MCF 10A (cell line): Measurements from ENCODE around the gene ACOT7. TPM values are rescaled to one million over a fixed set of nuclear protein-coding genes. Genes with fewer than 3 reads are reported as not detected.
A peak's percentile ranks its signal among the peaks of the same experiment; 100 is the strongest.

ENCODE experiments used
- BruUV-seq: library from RNA; stranded (reverse); fragments of 400-500 nt; replicated peaks from 2 replicates; lab custom pipeline; 2021; lab: Mats Ljungman, UMichigan
- CTCF ChIA-PET: fragments of 300-600 bp; sonication (Branson Sonifier 250); formaldehyde crosslinking; extraction: SDS; loops from one replicate; lab custom pipeline; 2021; ENCODE audit warnings: antibody characterized with exemption, inconsistent platforms; lab: Yijun Ruan, JAX
- POLR2A ChIA-PET: fragments of 300-600, 350-650 bp; sonication (Branson Sonifier 250); formaldehyde crosslinking; extraction: SDS; loops from one replicate; lab custom pipeline; 2020; ENCODE audit warnings: antibody characterized with exemption, inconsistent platforms; lab: Yijun Ruan, JAX
- DNase-seq: peaks from one replicate; pipeline ENCODE4 v3.0.0-alpha.2; 2018; ENCODE audit not compliant: unreplicated experiment
- H3K27ac Mint-ChIP-seq: one replicate; pipeline ENCODE4 v1.8.0; 2022; ENCODE audit warnings: mild to moderate bottlenecking, low read depth, mixed read lengths; ENCODE audit not compliant: unreplicated experiment
- H3K27me3 Mint-ChIP-seq: one replicate; pipeline ENCODE4 v1.8.0; 2022; ENCODE audit warnings: mixed read lengths; ENCODE audit not compliant: insufficient read depth, unreplicated experiment
- H3K36me3 Mint-ChIP-seq: one replicate; pipeline ENCODE4 v1.8.0; 2022; ENCODE audit warnings: mild to moderate bottlenecking, moderate library complexity, mixed read lengths; ENCODE audit not compliant: insufficient read depth, unreplicated experiment
- H3K4me1 Mint-ChIP-seq: one replicate; pipeline ENCODE4 v1.8.0; 2022; ENCODE audit warnings: mixed read lengths; ENCODE audit not compliant: insufficient read depth, unreplicated experiment
- H3K4me3 Mint-ChIP-seq: one replicate; pipeline ENCODE4 v1.8.0; 2022; ENCODE audit warnings: mild to moderate bottlenecking, moderate library complexity, mixed read lengths; ENCODE audit not compliant: unreplicated experiment
- H3K9me3 Mint-ChIP-seq: one replicate; pipeline ENCODE4 v1.8.0; 2022; ENCODE audit warnings: mixed read lengths; ENCODE audit not compliant: unreplicated experiment
- CTCF ChIP-seq: fragments of 200-600 bp; IDR thresholded peaks from one replicate; pipeline ENCODE4 v1.8.0; 2022; ENCODE audit warnings: antibody characterized with exemption, mild to moderate bottlenecking; ENCODE audit not compliant: unreplicated experiment
- intact Hi-C: fragments of 100-400 bp; cut with micrococcal nuclease; formaldehyde crosslinking; loops from 2 replicates; pipeline ENCODE4 v1.14.1; 2022
- total RNA-seq: library from RNA; stranded (reverse); gene quantifications from 2 replicates; pipeline ENCODE4 v1.2.3, GENCODE V29; 2022

Gene ACOT7
- total RNA-seq, 1 experiment from 2014 or later: 117 TPM

GRCh38 chr1:6300342-6301048 is 93.1 kb downstream of the ACOT7 start:
- intact Hi-C loops: no loop called here
- ChIA-PET POLR2A (interaction anchor here (0.7 to 1.2 kb wide), 3 partner anchors 10 to 102 kb away, joined by 3 to 5 read pairs (median 4); no protein-coding TSS in a partner anchor), CTCF (interaction anchor here (0.6 to 0.8 kb wide), 4 partner anchors 35 to 112 kb away, joined by 3 to 8 read pairs (median 4); no protein-coding TSS in a partner anchor)
- peak overlapping the region; percentile 54 for H3K4me3 Mint-ChIP-seq
- H3K36me3 Mint-ChIP-seq: peaks cover 20% of the 10 kb centered on the region
- peaks cover 49% of the 10 kb centered on the region for H3K4me1 Mint-ChIP-seq
- TF ChIP-seq CTCF: no peak
- no peaks in the 10 kb centered on the region for H3K27me3 Mint-ChIP-seq
- peak overlapping the region; percentile 55 for H3K27ac Mint-ChIP-seq
- no peaks in the 10 kb centered on the region for H3K9me3 Mint-ChIP-seq
- peak; percentile 52 for DNase-seq
- BruUV-seq: TSS peak; percentile 63

- H3K9me3 Mint-ChIP-seq: no peaks in the 10 kb centered on the region
- intact Hi-C loops: no loop called here
- no peak for DNase-seq
- ChIA-PET CTCF (interaction anchor here (0.6 to 0.7 kb wide), 4 partner anchors 35 to 111 kb away, joined by 3 to 8 read pairs (median 4); no protein-coding TSS in a partner anchor), POLR2A (interaction anchor here (0.7 to 1.2 kb wide), 2 partner anchors 95 to 101 kb away, joined by 3 to 4 read pairs; no protein-coding TSS in a partner anchor)
- peak overlapping the region; percentile 54 for H3K4me3 Mint-ChIP-seq
- BruUV-seq: no TSS peak
- no peak for TF ChIP-seq CTCF
- peaks cover 24% of the 10 kb centered on the region for H3K36me3 Mint-ChIP-seq
- H3K27ac Mint-ChIP-seq: peak overlapping the region; percentile 55
- no peaks in the 10 kb centered on the region for H3K27me3 Mint-ChIP-seq
- H3K4me1 Mint-ChIP-seq: peaks cover 53% of the 10 kb centered on the region
Observed at GRCh38 chr1:6299557-6300165, 93.9 kb downstream of the ACOT7 start.

GRCh38 chr1:6298940-6299465 is 94.6 kb downstream of the ACOT7 start:
- Mint-ChIP-seq H3K27ac (no peak overlapping the region), H3K27me3 (no peaks in the 10 kb centered on the region), H3K4me3 (no peak overlapping the region), H3K9me3 (no peaks in the 10 kb centered on the region), H3K4me1 (peaks cover 53% of the 10 kb centered on the region), H3K36me3 (peaks cover 27% of the 10 kb centered on the region)
- ChIA-PET POLR2A (interaction anchor here (1.2 kb wide), 1 partner anchor 100 kb away, joined by 4 read pairs; no protein-coding TSS in a partner anchor), CTCF (no interaction called here)
- no TSS peak for BruUV-seq
- no peak for DNase-seq
- intact Hi-C loops: no loop called here
- no peak for TF ChIP-seq CTCF

- no TSS peak for BruUV-seq
- H3K27ac Mint-ChIP-seq: no peak overlapping the region
- intact Hi-C loops: no loop called here
- ChIA-PET CTCF (interaction anchor here (0.7 to 0.9 kb wide), 3 partner anchors 11 to 157 kb away, joined by 3 to 5 read pairs (median 4); no protein-coding TSS in a partner anchor), POLR2A (interaction anchor here (0.6 kb wide), 1 partner anchor 180 kb away, joined by 3 read pairs; no protein-coding TSS in a partner anchor)
- no peaks in the 10 kb centered on the region for H3K27me3 Mint-ChIP-seq
- peaks cover 50% of the 10 kb centered on the region for H3K4me1 Mint-ChIP-seq
- H3K9me3 Mint-ChIP-seq: no peaks in the 10 kb centered on the region
- no peak overlapping the region for H3K4me3 Mint-ChIP-seq
- no peak for DNase-seq
- H3K36me3 Mint-ChIP-seq: peaks cover 29% of the 10 kb centered on the region
- no peak for TF ChIP-seq CTCF
Observed at GRCh38 chr1:6298530-6298929, 95.0 kb downstream of the ACOT7 start.
